Left ventricle myocardium inferior (tissue), 1 donor: Measurements from ENCODE around the gene SPNS2. TPM values are rescaled to one million over a fixed set of nuclear protein-coding genes. Genes with fewer than 3 reads are reported as not detected.
A peak's percentile ranks its signal among the peaks of the same experiment; 100 is the strongest.

ENCODE experiments used
- DNase-seq: peaks from one replicate; pipeline ENCODE4 v3.0.0-alpha.2; 2020
- H3K27ac ChIP-seq: fragments of 200-600 bp; replicated peaks from 2 replicates; pipeline ENCODE4 v1.8.0; 2021
- H3K27me3 ChIP-seq: fragments of 200-600 bp; 2 replicates; pipeline ENCODE4 v1.8.0; 2021; ENCODE audit warnings: low read depth
- H3K36me3 ChIP-seq: fragments of 200-600 bp; 2 replicates; pipeline ENCODE4 v1.8.0; 2021
- H3K4me1 ChIP-seq: fragments of 200-600 bp; 2 replicates; pipeline ENCODE4 v1.8.0; 2021
- H3K4me3 ChIP-seq: fragments of 200-600 bp; 2 replicates; pipeline ENCODE4 v1.8.0; 2021; ENCODE audit warnings: mild to moderate bottlenecking, moderate library complexity
- H3K9me3 ChIP-seq: fragments of 200-600 bp; replicated peaks from 2 replicates; pipeline ENCODE4 v1.8.0; 2021
- CTCF ChIP-seq: fragments of 200-600 bp; IDR thresholded peaks from 2 replicates; pipeline ENCODE4 v1.8.0; 2021; ENCODE audit warnings: antibody characterized with exemption, mild to moderate bottlenecking, borderline replicate concordance
- intact Hi-C: fragments of 100-400 bp; cut with micrococcal nuclease; formaldehyde crosslinking; loops from one replicate; pipeline ENCODE4 v1.11.0; 2022
- total RNA-seq: library from RNA; stranded (reverse); fragmentation: NEBNext Ultra II Directional; extraction: Animal tissue kit (Norgen Biotek cat#: 25700); gene quantifications from one replicate; pipeline ENCODE4 v1.2.1, GENCODE V29; 2021
- donor health status: DM: no; HTN: yes; CAD: no; lungs with severe emphysema.

SPNS2 gene
- total RNA-seq, 1 donor from 2014 or later: 11.2 TPM

GRCh38 chr17:4532860-4533522, 34.3 kb downstream of the SPNS2 start:
- peak overlapping the region; percentile 84 for H3K27ac ChIP-seq

GRCh38 chr17:4533523-4534504, 35.1 kb downstream of the SPNS2 start:
- peaks cover 98% of the 10 kb centered on the region for H3K4me1 ChIP-seq
- peaks cover 6% of the 10 kb centered on the region for H3K36me3 ChIP-seq
- H3K4me3 ChIP-seq: no peak overlapping the region
- DNase-seq: peak; percentile 42
- peak overlapping the region; percentile 84 for H3K27ac ChIP-seq
- peak; percentile 35 for TF ChIP-seq CTCF
- no peaks in the 10 kb centered on the region for H3K9me3 ChIP-seq
- H3K27me3 ChIP-seq: no peaks in the 10 kb centered on the region
- intact Hi-C loops: no loop called here

More at GRCh38 chr17:4532860-4533522, 34.3 kb downstream of the SPNS2 start:
- Histone ChIP-seq H3K9me3 (no peaks in the 10 kb centered on the region), H3K4me3 (no peak overlapping the region), H3K27me3 (no peaks in the 10 kb centered on the region), H3K36me3 (no peaks in the 10 kb centered on the region), H3K4me1 (peaks cover 98% of the 10 kb centered on the region)
- TF ChIP-seq CTCF: no peak
- DNase-seq: no peak
- intact Hi-C loops: no loop called here

- intact Hi-C loops: no loop called here
- H3K27ac ChIP-seq: peak overlapping the region; percentile 84
- DNase-seq: no peak
- no peaks in the 10 kb centered on the region for H3K9me3 ChIP-seq
- H3K36me3 ChIP-seq: peaks cover 13% of the 10 kb centered on the region
- no peaks in the 10 kb centered on the region for H3K27me3 ChIP-seq
- TF ChIP-seq CTCF: no peak
- H3K4me1 ChIP-seq: peaks cover 98% of the 10 kb centered on the region
- H3K4me3 ChIP-seq: no peak overlapping the region
Measured at GRCh38 chr17:4534515-4534914, 35.8 kb downstream of the SPNS2 start.

- DNase-seq: no peak
- Histone ChIP-seq H3K27me3 (no peaks in the 10 kb centered on the region), H3K9me3 (no peaks in the 10 kb centered on the region), H3K27ac (peak overlapping the region; percentile 84), H3K4me3 (no peak overlapping the region), H3K36me3 (peaks cover 19% of the 10 kb centered on the region), H3K4me1 (peaks cover 98% of the 10 kb centered on the region)
- no peak for TF ChIP-seq CTCF
- intact Hi-C loops: no loop called here
Measured at GRCh38 chr17:4534928-4535666, 36.4 kb downstream of the SPNS2 start.

- Histone ChIP-seq H3K27me3 (no peaks in the 10 kb centered on the region), H3K4me1 (peaks cover 98% of the 10 kb centered on the region), H3K27ac (peak overlapping the region; percentile 84), H3K4me3 (peak overlapping the region; percentile 37), H3K9me3 (no peaks in the 10 kb centered on the region), H3K36me3 (peaks cover 20% of the 10 kb centered on the region)
- no peak for DNase-seq
- intact Hi-C loops: no loop called here
- no peak for TF ChIP-seq CTCF
Measured at GRCh38 chr17:4535667-4536258, 37.1 kb downstream of the SPNS2 start.
